ENCODE results near the gene CDK16.

Gene CDK16

DNA sequence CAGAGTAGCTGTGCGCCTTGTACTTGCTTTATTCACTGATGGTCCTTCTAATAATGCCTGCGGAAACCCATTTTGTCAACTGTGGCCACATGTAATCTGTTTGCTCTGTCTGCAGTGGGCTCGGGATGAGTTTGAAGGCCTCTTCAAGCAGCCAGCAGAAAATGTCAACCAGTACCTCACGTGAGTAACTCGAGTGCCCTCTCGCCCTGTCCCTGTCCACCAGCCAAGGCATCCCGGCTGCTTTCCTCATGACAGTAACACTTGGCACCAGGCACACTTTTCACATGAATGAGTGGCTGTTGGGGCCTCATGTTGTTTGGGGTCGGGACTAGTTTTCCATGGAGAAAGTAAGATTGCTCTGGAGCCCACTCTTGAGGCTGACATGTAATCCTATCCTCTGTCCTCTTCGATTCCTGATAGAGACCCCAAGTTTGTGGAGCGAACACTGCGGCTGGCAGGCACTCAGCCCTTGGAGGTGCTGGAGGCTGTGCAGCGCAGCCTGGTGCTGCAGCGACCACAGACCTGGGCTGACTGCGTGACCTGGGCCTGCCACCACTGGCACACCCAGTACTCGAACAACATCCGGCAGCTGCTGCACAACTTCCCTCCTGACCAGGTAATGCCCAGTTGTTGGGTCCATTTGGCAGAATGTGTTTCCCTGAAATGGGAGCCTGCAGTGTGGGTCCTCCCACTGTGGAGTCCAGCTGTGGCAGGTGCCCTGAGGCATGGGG, 8.8 kb upstream of the CDK16 start:
- no peak for DNase-seq (ENCODE audit: low read depth)

DNA sequence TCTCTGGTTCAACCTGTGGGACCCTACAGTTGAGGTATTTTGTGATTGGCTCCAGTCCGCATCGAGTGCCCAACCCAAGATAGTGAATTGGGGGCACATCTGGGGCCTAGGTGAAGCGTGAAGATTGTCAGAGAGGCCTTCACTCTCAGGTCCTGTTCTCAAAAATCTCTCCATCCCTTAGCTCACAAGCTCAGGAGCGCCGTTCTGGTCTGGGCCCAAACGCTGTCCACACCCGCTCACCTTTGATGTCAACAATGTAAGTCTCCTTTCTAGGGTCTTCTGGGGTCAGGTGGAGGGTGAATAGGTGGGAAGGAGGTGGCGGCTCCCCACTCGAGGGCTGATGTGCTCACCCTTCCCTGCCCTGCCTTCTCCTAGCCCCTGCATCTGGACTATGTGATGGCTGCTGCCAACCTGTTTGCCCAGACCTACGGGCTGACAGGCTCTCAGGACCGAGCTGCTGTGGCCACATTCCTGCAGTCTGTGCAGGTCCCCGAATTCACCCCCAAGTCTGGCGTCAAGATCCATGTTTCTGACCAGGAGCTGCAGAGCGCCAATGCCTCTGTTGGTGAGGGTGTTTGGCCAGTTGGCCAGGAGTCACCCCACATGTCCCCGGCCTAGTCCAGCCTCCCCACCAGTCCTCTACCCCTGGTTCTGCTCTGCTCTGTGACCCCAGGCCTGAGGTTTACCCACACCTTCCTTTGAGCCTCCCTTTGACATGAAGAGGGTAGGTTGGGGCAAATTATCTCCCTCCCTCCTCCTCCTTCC, 7.6 kb upstream of the CDK16 start:
- DNase-seq (ENCODE audit: low read depth): no peak

DNA sequence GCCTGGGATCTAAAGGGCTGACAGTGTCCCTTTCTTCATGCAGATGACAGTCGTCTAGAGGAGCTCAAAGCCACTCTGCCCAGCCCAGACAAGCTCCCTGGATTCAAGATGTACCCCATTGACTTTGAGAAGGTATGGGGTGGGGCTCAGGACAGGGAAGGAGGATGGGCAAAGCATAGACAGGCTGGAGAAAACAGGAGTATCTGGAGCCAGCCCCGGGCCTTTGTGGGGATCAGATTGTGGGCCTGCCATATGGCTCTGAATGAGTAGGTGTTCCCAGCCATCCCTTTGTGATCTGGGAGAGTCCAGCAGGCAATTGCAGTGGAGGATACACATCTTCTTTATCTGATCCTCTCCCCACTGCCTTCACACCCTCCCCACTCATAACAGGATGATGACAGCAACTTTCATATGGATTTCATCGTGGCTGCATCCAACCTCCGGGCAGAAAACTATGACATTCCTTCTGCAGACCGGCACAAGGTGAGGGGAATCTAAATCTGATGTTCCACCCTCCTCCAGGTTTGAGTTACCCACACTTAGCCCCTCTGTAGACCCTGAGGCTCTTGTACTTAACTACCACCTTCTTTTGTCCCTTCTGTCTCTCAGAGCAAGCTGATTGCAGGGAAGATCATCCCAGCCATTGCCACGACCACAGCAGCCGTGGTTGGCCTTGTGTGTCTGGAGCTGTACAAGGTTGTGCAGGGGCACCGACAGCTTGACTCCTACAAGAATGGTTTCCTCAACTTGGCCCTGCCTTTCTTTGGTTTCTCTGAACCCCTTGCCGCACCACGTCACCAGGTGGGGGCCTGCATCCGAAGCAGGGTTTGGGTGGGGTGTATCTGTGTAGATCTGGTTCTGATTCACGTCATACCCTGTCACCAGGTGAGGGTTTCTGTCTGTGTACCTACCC, 5.8 kb upstream of the CDK16 start:
- no peak for DNase-seq (ENCODE audit: low read depth)

DNA sequence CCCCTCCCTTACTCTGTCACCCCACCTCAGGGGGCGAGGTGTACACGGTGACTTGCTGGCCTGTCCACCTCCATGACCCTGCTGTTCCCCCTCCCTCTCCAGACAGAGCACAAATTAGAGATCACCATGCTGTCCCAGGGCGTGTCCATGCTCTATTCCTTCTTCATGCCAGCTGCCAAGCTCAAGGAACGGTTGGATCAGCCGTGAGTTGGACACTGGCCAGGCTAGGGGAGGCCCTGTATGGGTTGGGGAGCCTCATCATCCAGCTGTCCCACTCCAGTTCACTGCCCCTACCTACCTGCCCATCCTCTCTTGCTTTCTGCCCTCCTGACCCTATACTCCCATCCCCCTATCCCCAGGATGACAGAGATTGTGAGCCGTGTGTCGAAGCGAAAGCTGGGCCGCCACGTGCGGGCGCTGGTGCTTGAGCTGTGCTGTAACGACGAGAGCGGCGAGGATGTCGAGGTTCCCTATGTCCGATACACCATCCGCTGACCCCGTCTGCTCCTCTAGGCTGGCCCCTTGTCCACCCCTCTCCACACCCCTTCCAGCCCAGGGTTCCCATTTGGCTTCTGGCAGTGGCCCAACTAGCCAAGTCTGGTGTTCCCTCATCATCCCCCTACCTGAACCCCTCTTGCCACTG, 3.9 kb upstream of the CDK16 start:
- no peak for DNase-seq (ENCODE audit: low read depth)

DNA sequence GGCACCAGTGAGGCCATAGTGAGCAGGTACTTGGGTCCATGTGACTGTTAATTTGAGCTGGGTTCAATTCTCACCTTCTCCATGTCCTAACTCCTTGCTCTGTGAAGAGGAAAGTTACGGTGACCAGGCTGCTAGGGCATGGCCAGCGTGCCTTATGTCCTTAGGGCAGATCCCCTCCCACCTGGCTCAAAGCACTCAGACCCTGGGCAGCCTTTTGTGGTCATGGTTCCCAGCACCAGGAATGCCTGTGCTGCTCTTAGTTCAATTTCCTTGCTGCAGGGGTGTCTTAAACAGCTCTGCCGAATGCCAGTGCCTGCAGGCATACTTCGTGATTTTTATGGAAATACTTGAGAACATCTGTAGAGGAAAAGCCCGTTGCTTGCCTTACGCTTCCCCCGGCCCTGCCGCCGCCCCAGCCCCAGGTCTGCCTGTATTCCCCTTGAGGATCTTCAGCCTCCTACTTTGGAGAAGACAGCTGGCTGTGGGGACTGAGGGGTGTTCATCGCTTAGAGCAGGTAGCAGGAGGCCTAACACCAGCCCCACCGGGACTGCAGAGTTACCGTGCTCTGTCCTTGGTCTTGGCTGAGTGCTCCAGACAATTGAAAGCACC, 3.1 kb upstream of the CDK16 start:
- DNase-seq (ENCODE audit: low read depth): no peak

DNA sequence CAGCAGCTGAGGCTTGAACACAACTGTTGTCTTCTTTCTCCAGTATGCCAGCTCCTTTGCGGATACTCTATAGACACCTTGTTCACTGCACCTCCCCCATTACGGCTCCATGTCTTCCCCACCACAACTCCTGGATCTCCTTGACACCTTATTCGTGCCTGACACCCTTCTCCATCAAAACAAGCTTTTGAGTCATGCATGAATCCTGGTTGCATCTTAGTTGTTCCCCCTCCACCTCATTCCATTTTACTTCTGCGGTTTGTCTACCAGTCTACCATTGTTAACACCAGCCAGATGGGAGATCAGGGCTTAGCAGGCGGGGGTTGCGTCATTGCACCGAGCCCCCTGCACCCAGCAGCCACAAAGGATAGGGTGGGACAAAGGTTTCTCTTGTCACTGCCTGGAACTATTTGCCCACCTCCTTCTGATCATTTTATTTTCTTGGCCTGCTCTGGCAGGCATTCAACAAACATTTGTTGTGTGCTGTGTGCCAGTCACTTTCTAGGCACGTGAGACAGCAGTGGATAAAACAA, 2.0 kb upstream of the CDK16 start:
- DNase-seq (ENCODE audit: low read depth): no peak

DNA sequence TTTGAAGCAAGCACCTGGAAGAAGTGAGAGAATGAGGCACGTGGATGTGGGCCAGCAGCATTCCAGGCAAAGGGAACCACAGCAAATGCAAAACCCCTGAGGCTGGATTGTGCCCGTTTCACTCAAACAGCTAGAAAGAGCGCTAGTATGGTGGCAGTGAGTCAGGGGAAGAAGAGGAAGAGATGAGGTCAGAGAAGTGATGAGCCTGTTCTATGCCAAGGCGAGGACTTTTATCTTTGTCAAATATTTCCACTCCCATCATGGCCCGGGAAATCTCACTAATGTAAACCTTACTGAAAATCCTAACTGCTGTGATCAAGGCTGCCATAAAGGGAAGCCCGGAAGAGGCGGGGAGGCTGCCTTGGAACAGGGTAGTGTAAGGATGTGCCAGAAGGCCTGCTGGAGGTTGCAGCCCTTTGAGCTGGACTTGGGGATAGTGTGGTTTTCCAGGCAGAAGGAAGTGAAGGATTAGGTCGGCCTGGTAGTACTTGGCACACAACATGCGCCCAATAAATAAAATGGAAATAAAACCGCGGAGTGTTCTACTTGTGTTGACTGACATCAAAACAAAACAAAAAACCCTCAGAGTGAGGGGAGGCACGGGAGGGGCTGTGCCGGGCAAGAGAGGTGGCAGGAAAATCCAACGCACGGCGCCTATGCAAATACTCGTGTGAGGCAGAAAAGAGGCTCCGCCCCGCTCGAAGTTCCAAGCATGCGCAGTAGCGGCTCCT, 1.2 kb upstream of the CDK16 start:
- peak; percentile 20 for DNase-seq (ENCODE audit: low read depth)

DNA sequence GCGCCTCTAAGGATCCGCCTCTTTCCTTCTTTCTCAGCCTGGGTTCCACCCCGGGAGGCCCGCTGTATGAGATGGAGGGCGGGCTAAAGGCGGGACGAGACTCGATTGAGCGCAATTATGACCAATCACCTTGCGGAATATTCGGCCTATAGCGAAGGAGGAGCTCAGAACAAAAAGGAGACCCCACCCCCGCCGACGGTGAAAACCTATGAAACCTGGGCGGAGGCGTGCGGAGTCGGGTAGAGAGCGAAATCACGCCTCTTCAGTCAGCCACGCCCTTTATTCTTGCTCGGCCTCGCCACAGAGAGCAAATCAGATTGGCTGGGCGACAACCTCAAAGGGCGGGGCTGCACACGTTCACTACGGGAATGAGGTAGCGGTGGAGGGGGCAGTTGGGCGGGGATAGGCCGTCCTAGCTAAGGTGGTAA, 615 bp upstream of the CDK16 start:
- peak; percentile 91 for DNase-seq (ENCODE audit: low read depth)

DNA sequence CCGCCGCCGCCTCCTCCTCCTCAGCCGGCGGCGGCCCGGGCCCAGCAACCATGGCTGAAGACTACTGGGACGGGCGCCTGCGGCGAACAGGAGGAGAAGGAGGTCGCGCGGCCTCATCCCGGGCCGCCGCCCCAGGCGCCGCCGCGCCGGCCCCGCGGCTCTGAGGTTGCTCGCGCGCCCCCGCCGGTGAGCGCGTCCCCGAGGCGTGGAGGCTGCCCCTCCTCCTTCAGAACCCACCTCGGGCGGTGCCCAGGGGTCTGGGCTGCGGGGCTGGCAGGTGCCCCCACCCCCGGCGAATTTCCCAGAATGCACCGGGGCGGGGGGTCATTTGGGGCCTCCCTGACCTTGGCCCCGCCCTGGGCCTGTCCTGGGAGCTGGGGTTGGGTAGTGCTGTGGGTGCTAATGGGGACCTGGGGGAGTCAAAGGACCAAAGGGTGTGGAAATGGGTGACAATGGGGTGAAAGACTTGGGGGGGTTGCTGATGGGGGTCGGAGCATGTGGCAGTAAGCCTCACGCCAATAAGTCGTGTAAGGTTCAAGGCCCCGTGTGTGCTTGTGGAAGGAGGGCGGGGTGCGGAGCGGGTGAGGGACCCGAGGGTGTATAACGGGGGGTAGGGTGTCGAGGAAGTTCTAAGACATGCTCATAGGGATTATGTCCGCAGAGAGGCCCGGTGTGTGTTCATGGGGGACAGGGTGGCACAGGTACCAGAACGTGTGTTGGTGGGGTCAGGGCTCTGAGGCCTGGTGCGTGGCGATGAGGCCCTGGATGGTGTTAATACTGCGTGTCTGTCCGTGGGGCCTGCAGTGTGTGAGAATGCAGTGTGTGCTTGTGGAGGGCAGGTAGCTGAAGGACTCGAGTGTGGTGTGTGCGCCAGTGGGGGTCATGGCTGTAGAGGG, 687 bp downstream of the CDK16 start:
- DNase-seq (ENCODE audit: low read depth): no peak

DNA sequence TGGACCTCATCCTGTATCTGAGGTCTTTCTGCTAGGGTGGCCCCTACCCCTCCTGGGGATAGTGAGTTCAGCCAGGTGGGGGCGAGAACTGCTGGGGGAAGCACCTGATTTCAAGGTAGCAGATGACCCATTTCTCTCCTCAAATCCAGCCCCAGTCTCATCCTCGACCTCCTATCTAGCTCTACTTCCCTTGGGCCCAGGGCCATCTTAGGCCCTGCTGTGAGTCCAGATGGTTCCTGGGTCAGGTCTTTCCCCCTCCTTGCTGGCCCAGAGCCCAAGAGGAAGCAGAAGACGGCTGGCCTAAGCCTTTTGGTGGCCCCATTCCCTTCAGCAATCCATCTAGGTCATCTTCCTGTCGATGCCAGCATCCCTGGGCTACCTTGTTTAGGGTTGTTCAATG, 3.3 kb downstream of the CDK16 start:
- DNase-seq (ENCODE audit: low read depth): no peak

DNA sequence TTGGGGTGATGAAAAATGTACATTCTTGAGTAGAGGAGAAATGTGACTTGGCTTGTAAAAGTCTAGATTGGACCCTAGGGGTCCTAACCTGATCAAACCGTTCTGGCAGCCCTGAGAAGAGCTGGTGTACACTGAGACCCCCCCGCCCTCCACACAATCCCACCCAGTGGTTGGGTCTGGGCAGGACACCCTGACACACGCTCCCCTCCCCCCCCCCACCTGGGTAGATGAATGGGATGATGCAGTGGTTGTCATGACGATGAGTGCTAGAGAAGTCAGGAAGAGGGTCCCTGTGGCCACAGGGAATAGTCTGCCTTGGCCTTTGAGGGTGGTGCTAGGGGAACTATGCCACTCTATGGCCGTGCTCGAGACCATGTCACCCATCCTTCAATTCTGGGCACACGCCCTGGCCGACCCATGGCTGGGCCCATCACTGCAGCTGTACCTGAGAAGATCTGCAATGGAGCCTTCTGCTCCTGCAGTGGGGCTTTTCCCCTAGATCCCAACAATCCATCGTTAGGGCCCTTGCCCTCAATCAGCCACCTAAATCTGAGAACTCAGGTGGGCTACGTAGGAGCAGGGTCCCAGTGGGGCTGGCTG, 4.4 kb downstream of the CDK16 start:
- no peak for DNase-seq (ENCODE audit: low read depth)

DNA sequence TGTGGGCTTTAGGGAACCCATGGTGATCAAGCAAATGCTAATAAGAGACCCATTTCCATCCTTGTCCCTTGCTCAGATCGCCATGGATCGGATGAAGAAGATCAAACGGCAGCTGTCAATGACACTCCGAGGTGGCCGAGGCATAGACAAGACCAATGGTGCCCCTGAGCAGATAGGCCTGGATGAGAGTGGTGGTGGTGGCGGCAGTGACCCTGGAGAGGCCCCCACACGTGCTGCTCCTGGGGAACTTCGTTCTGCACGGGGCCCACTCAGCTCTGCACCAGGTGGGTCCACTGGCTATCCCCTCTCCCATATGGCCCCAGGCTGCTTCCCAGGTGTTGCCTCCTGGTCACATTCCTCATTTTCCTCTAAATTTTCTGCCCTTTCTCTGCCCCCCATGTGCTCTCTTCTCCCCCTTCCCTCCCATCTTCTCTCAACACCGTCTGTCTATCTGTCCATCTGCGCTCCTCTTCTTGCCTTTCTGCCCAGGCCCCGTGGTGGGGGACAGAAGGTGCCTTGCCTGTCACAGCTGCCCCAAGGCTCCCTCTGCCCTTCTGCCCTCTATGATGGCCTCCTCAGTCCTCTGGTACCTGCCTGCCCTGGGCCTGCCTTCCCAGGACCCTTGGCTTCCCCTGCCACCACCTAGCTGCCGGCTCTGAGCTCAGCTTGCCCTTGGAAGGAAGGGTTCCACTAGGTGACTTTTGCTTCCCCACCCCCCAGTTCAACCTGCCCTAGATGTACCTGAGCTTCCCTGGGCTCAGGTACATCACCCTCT, 5.2 kb downstream of the CDK16 start:
- no peak for DNase-seq (ENCODE audit: low read depth)

DNA sequence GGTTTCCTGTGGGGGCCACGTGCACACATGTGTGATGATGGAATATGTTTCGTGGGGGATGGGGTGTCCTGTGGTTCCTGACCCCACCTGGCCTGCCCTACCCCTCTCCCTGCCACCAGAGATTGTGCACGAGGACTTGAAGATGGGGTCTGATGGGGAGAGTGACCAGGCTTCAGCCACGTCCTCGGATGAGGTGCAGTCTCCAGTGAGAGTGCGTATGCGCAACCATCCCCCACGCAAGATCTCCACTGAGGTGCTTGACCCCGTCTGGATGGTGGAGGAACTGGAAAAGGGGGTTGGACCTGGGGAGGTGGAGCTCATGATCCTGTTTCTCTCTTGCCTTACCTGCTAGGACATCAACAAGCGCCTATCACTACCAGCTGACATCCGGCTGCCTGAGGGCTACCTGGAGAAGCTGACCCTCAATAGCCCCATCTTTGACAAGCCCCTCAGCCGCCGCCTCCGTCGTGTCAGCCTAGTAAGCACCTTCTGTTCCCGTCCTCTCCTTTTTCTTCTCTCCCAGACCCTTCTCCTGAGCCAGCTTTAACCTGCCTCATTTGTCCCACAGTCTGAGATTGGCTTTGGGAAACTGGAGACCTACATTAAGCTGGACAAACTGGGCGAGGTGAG, 5.9 kb downstream of the CDK16 start:
- no peak for DNase-seq (ENCODE audit: low read depth)

DNA sequence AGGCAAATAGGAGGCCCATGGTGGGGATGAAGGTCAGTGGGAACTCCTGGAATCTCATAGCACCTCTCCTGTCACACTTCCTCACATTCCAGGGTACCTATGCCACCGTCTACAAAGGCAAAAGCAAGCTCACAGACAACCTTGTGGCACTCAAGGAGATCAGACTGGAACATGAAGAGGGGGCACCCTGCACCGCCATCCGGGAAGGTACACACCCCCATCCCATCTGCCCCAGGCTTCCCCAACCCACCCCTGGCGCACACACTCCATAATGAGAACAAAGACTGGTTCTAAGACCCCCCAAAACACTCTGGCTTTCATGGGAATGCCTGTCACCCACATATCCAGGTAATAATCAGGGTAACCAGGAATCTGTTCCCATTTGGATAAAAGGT, 6.4 kb downstream of the CDK16 start:
- DNase-seq (ENCODE audit: low read depth): no peak

DNA sequence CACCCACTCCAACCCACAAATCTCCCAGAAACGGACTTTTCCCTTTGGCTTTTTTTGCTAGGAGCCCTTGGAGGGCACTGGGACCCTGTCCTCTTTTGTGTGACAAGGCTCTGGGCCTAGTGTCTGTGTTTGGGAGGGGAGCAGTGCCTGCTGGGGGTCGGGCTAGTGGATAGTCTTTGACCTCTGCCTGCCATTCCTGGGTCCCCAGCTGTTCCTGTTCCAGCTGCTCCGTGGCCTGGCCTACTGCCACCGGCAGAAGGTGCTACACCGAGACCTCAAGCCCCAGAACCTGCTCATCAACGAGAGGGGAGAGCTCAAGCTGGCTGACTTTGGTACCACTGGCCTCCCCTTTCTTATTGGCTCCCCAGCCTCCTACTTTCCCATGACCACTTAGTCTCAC, 7.6 kb downstream of the CDK16 start:
- no peak for DNase-seq (ENCODE audit: low read depth)

DNA sequence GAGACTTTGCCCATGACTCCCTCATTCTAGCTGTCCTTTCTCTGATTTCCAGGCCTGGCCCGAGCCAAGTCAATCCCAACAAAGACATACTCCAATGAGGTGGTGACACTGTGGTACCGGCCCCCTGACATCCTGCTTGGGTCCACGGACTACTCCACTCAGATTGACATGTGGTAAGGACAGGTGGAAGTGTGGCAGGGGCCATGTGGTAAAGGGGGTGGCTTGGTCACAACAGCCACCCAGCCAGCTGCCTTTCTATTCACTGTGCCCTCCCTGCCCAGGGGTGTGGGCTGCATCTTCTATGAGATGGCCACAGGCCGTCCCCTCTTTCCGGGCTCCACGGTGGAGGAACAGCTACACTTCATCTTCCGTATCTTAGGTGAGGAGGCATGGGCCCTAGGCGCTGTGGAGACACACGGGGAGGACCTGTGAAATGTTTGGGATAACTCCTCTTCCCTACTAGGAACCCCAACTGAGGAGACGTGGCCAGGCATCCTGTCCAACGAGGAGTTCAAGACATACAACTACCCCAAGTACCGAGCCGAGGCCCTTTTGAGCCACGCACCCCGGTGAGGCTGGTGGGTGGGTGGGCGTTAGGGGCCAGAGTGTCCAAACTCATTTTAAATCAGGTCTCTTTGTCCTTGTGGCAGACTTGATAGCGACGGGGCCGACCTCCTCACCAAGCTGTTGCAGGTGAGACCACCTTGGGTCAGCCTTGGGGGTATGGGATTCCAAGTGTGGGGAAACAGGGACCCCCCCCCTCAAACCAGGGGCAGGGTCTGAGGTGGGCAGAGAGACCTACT, 8.3 kb downstream of the CDK16 start:
- DNase-seq (ENCODE audit: low read depth): no peak

DNA sequence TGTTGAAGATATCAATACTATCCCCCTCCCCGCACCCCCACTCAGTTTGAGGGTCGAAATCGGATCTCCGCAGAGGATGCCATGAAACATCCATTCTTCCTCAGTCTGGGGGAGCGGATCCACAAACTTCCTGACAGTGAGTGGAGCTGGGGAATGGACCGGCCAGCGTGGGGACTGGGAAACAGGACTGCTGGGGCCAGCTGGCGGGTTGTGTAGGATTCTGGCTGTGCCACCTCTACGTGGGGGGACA, 8.8 kb downstream of the CDK16 start:
- DNase-seq (ENCODE audit: low read depth): no peak

Measured in HS-5 (cell line).